Measurements from ENCODE around the gene PTPN3. TPM values are rescaled to one million over a fixed set of nuclear protein-coding genes. Genes with fewer than 3 reads are reported as not detected.
"Not testable (repeated sequence)": the region's sequence is repeated elsewhere in the genome, so short reads cannot be mapped to it uniquely, and the experiment has no call there.

The PTPN3 gene
- total and polyA plus RNA-seq, 2 experiments from 2014 or later = 0.86 to 1.3 TPM

- Histone ChIP-seq H3K4me1 (ENCODE audit: insufficient read depth) (peaks cover 14% of the 10 kb centered on the region), H3F3A (ENCODE audit: insufficient read depth) (peaks cover 20% of the 10 kb centered on the region), H3K9me3 (ENCODE audit: low read depth) (no peaks in the 10 kb centered on the region), H3K27me3 (replicated peaks; ENCODE audit: insufficient read depth) (peaks cover 29% of the 10 kb centered on the region), H3K79me2 (ENCODE audit: insufficient read depth) (no peaks in the 10 kb centered on the region), H4K20me1 (ENCODE audit: insufficient read depth) (no peaks in the 10 kb centered on the region), H3K36me3 (ENCODE audit: low read depth) (no peaks in the 10 kb centered on the region), H3K4me3 (no peak overlapping the region), H2AFZ (no peak overlapping the region), H3K4me2 (ENCODE audit: unreplicated experiment) (no peak overlapping the region), H3K9ac (no peak overlapping the region), H3K9me2 (ENCODE audit: insufficient read depth) (no peaks in the 10 kb centered on the region), H3K27ac (no peak overlapping the region)
- WGBS, 2 experiments (ENCODE audit: low coverage in 1 of 2, low lambda C conversion rate in 2 of 2, missing lambda C conversion rate in 2 of 2) = 25 to 26% methylated on average over 3 of the region's 3 CpGs
- no peak for TF ChIP-seq EZH2 (IDR thresholded peaks at IDR 0.05; ENCODE audit: insufficient read depth, poor library complexity, severe bottlenecking)
- no peak for TF ChIP-seq EZH2phosphoT487 (IDR thresholded peaks at IDR 0.05; ENCODE audit: insufficient read depth, low read depth)
- DNase-seq = no peak
- in situ Hi-C loops (cut with MboI) = no loop called here
Observed at GRCh38 chr9:109346904-109347303, 151.2 kb downstream of the PTPN3 start.

- H3K27ac ChIP-seq = no peak overlapping the region
- H3K9me3 ChIP-seq (ENCODE audit: low read depth) = no peaks in the 10 kb centered on the region
- H3K4me2 ChIP-seq (ENCODE audit: unreplicated experiment) = no peak overlapping the region
Observed at GRCh38 chr9:109344866-109345265, 153.2 kb downstream of the PTPN3 start.

GRCh38 chr9:109342878-109343277 is 155.2 kb downstream of the PTPN3 start:
- no peaks in the 10 kb centered on the region for H3F3A ChIP-seq (ENCODE audit: insufficient read depth)
- H3K36me3 ChIP-seq (ENCODE audit: low read depth) = no peaks in the 10 kb centered on the region
- no peaks in the 10 kb centered on the region for H4K20me1 ChIP-seq (ENCODE audit: insufficient read depth)
- H3K4me3 ChIP-seq = no peak overlapping the region
- no peaks in the 10 kb centered on the region for H3K9me2 ChIP-seq (ENCODE audit: insufficient read depth)
- WGBS, 2 experiments (ENCODE audit: low coverage in 1 of 2, low lambda C conversion rate in 2 of 2, missing lambda C conversion rate in 2 of 2) = 85 to 87% methylated on average over 4 of the region's 4 CpGs
- no peak for TF ChIP-seq EZH2phosphoT487 (IDR thresholded peaks at IDR 0.05; ENCODE audit: insufficient read depth, low read depth)
- no peak for DNase-seq
- H2AFZ ChIP-seq = no peak overlapping the region
- H3K79me2 ChIP-seq (ENCODE audit: insufficient read depth) = no peaks in the 10 kb centered on the region
- no peaks in the 10 kb centered on the region for H3K4me1 ChIP-seq (ENCODE audit: insufficient read depth)
- peaks cover 28% of the 10 kb centered on the region for H3K27me3 ChIP-seq (replicated peaks; ENCODE audit: insufficient read depth)
- H3K9ac ChIP-seq = no peak overlapping the region
- in situ Hi-C loops (cut with MboI) = no loop called here
- H3K27ac ChIP-seq = no peak overlapping the region
- H3K4me2 ChIP-seq (ENCODE audit: unreplicated experiment) = no peak overlapping the region
- H3K9me3 ChIP-seq (ENCODE audit: low read depth) = no peaks in the 10 kb centered on the region

More at GRCh38 chr9:109344866-109345265, 153.2 kb downstream of the PTPN3 start:
- DNase-seq = no peak
- H3K9ac ChIP-seq = no peak overlapping the region
- H3K4me1 ChIP-seq (ENCODE audit: insufficient read depth) = peaks cover 12% of the 10 kb centered on the region
- no peaks in the 10 kb centered on the region for H4K20me1 ChIP-seq (ENCODE audit: insufficient read depth)
- peaks cover 14% of the 10 kb centered on the region for H3F3A ChIP-seq (ENCODE audit: insufficient read depth)
- H3K36me3 ChIP-seq (ENCODE audit: low read depth) = no peaks in the 10 kb centered on the region
- no peak overlapping the region for H3K4me3 ChIP-seq
- H3K79me2 ChIP-seq (ENCODE audit: insufficient read depth) = no peaks in the 10 kb centered on the region
- peaks cover 19% of the 10 kb centered on the region for H3K27me3 ChIP-seq (replicated peaks; ENCODE audit: insufficient read depth)
- no peaks in the 10 kb centered on the region for H3K9me2 ChIP-seq (ENCODE audit: insufficient read depth)
- in situ Hi-C loops (cut with MboI) = no loop called here
- TF ChIP-seq EZH2 (IDR thresholded peaks at IDR 0.05; ENCODE audit: insufficient read depth, poor library complexity, severe bottlenecking) = no peak
- TF ChIP-seq EZH2phosphoT487 (IDR thresholded peaks at IDR 0.05; ENCODE audit: insufficient read depth, low read depth) = no peak
- 71 to 80% methylated on average over 3 of the region's 3 CpGs for WGBS, 2 experiments (ENCODE audit: low coverage in 1 of 2, low lambda C conversion rate in 2 of 2, missing lambda C conversion rate in 2 of 2)
- no peak overlapping the region for H2AFZ ChIP-seq

GRCh38 chr9:109341561-109341960 is 156.5 kb downstream of the PTPN3 start:
- H4K20me1 ChIP-seq (ENCODE audit: insufficient read depth) = no peaks in the 10 kb centered on the region
- in situ Hi-C loops (cut with MboI) = no loop called here
- no peaks in the 10 kb centered on the region for H3K9me2 ChIP-seq (ENCODE audit: insufficient read depth)
- 46 to 48% methylated on average over 6 of the region's 6 CpGs for WGBS, 2 experiments (ENCODE audit: low coverage in 1 of 2, low lambda C conversion rate in 2 of 2, missing lambda C conversion rate in 2 of 2)
- H3K27ac ChIP-seq = no peak overlapping the region
- H3K9ac ChIP-seq = no peak overlapping the region
- no peak for DNase-seq
- no peak overlapping the region for H3K4me2 ChIP-seq (ENCODE audit: unreplicated experiment)
- no peaks in the 10 kb centered on the region for H3K36me3 ChIP-seq (ENCODE audit: low read depth)
- H3K79me2 ChIP-seq (ENCODE audit: insufficient read depth) = no peaks in the 10 kb centered on the region
- H3K9me3 ChIP-seq (ENCODE audit: low read depth) = no peaks in the 10 kb centered on the region
- no peak overlapping the region for H3K4me3 ChIP-seq
- TF ChIP-seq EZH2phosphoT487 (IDR thresholded peaks at IDR 0.05; ENCODE audit: insufficient read depth, low read depth) (no peak), EZH2 (IDR thresholded peaks at IDR 0.05; ENCODE audit: insufficient read depth, poor library complexity, severe bottlenecking) (no peak)
- H3F3A ChIP-seq (ENCODE audit: insufficient read depth) = no peaks in the 10 kb centered on the region
- H3K27me3 ChIP-seq (replicated peaks; ENCODE audit: insufficient read depth) = peaks cover 26% of the 10 kb centered on the region
- no peaks in the 10 kb centered on the region for H3K4me1 ChIP-seq (ENCODE audit: insufficient read depth)
- no peak overlapping the region for H2AFZ ChIP-seq

GRCh38 chr9:109340979-109341378 is 157.1 kb downstream of the PTPN3 start:
- H3K9ac ChIP-seq; H3K4me1 ChIP-seq (ENCODE audit: insufficient read depth); H3K4me3 ChIP-seq; DNase-seq; H4K20me1 ChIP-seq (ENCODE audit: insufficient read depth); H3F3A ChIP-seq (ENCODE audit: insufficient read depth); H3K79me2 ChIP-seq (ENCODE audit: insufficient read depth); H3K4me2 ChIP-seq (ENCODE audit: unreplicated experiment); H2AFZ ChIP-seq; H3K27ac ChIP-seq; H3K9me3 ChIP-seq (ENCODE audit: low read depth); H3K36me3 ChIP-seq (ENCODE audit: low read depth); in situ Hi-C loops (cut with MboI); H3K9me2 ChIP-seq (ENCODE audit: insufficient read depth): not testable (repeated sequence)
- 82 to 90% methylated on average over 7 of the region's 7 CpGs for WGBS, 2 experiments (ENCODE audit: low coverage in 1 of 2, low lambda C conversion rate in 2 of 2, missing lambda C conversion rate in 2 of 2)
- peaks cover 28% of the 10 kb centered on the region for H3K27me3 ChIP-seq (replicated peaks; ENCODE audit: insufficient read depth)
